Renal pelvis (tissue), 4 donors: Measurements from ENCODE around the gene SLC9A6. TPM values are rescaled to one million over a fixed set of nuclear protein-coding genes. Genes with fewer than 3 reads are reported as not detected.
"Not testable (repeated sequence)": the region's sequence is repeated elsewhere in the genome, so short reads cannot be mapped to it uniquely, and the experiment has no call there.

Experiments used
- DNase-seq: peaks from one replicate; pipeline ENCODE4 v3.0.0-alpha.2; 2013
- polyA plus RNA-seq, 3 donors: library from polyadenylated mRNA; unstranded; fragments of 120-200 nt; gene quantifications; one replicate each; pipeline ENCODE4 v1.2.1, GENCODE V29; 2013; ENCODE audit not compliant: insufficient read length in 3 of 3

SLC9A6 gene
- polyA plus RNA-seq, 3 donors: 14.2 to 18.7 (median 18.3) TPM

DNA sequence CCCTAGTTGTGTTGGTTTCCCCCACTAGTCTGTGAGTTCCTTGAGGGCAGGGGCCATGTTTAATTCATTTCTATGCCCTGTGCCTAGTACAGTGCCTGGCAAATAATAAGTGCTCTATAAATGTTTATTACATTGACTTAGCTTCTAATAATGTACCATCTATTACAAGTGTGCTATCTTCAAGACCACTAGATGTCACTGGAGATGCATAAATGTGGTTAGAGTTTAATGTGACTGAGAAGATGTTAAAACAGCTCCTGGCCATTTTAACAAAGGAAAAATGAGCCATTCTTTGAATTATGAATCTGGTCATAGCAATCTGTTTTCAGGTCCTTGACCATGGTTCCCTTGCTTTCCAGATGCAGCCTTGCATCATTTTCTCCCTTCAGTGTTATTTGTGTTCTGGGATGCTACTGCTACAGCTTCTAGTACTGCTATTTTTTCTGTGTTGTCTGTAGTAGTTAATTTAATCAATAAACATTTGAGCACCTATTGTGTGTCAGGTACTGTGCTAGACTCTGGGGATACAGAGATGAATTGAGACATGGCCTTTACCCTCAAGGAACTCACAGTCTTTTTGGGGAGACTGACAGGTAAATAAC, 43.2 kb downstream of the SLC9A6 start:
- DNase-seq: peak; percentile 67

DNA sequence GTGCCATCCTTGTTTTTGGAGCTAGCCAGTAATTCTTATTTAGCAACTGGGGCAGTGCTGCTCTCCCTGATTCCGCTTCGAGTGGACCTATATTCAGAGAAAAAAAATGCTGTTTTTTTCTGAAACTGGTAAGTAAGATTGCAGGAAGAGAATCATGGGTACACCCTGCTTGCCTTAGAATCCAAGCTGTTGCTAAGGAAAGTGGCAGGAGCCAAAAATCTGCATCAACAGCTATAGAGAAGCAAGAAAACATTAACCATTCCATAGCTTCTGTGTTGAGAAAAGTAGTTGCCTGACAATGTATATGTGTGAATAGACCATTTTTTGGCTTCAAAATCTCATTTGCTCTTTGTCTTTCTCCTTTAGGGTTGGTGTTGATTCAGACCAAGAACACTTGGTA, 44.5 kb downstream of the SLC9A6 start:
- no peak for DNase-seq

GRCh38 chrX:136030303-136031191, 45.3 kb downstream of the SLC9A6 start:
- no peak for DNase-seq

- DNase-seq: no peak
These were observed 46.4 kb downstream of the SLC9A6 start for GRCh38 chrX:136031626-136032025.

DNA sequence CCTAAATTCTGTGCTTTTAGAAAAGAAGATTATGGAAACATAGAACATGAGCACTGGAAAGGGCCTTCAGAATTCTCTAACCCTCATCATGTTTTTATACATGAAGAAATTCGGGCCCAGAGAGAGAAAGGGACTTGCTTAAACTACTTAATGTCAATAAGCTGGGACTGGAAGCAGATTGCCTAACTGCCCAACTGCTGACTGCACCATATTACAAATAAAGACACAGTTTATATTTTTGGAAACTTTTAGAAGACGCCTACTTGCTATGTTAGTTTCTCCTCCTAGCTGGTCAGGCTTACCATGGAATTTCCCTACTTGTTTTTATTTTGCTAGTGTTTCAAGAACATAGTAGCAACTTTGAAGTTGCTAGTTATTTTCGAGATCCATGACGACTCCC, 47.1 kb downstream of the SLC9A6 start:
- DNase-seq: no peak

- no peak for DNase-seq
These were observed 49.4 kb downstream of the SLC9A6 start for GRCh38 chrX:136034668-136035067.

GRCh38 chrX:136035663-136036062, 50.4 kb downstream of the SLC9A6 start:
- no peak for DNase-seq

DNA sequence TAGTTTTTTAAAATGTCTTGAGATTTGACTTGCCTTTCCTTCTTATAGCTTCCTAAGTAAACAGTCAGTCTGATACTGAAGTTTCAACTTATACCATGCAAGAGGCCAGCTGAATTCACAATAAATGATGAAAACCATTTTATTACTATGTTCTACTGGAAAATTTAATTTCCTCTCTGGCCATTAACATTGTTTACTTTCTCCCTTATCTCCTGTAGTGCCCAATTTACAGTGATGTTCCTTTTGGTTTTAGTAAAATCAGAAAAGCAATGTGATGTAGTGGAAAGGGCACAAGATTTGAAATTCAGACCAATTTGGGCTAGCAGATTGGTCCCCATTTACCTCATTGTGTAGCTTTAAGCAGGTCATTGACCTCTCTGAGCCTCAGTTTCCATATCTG, 54.2 kb downstream of the SLC9A6 start:
- no peak for DNase-seq

GRCh38 chrX:136039968-136040367, 54.7 kb downstream of the SLC9A6 start:
- DNase-seq: no peak

GRCh38 chrX:136041254-136041812, 56.1 kb downstream of the SLC9A6 start:
- no peak for DNase-seq

GRCh38 chrX:136045008-136045407, 59.8 kb downstream of the SLC9A6 start:
- no peak for DNase-seq

GRCh38 chrX:136046295-136047015, 61.2 kb downstream of the SLC9A6 start:
- no peak for DNase-seq

DNA sequence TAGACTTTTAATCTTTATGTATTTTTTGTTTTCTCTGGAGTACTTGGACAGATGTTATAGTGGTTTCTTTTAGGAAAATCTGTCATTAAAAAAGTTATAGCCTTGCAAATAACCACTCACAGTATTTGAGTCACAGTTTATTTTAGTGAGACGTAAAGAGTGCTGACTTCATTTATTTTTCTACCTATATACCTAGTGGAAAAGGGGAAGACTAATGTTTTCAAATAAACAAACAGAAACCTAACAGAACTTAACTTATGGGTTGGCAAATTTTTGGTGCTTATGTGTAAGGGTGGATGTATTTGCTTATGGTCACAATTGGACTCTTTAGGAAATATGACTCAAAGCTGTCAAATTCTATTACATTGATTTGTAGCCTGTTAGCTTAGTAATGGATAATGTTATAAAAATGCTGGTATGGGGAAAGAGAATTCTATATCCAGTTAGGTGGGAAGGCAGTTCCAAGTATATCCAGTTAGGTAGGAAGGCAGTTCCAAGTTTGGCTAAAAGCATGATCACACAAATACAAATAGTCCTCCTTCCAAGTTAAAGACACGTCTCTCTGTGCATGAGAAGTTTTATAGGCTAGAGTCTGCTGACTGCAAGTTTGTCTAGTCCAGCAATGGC, 61.9 kb downstream of the SLC9A6 start:
- DNase-seq: no peak

- DNase-seq: no peak
These were observed 62.7 kb downstream of the SLC9A6 start for GRCh38 chrX:136047969-136048368.

DNA sequence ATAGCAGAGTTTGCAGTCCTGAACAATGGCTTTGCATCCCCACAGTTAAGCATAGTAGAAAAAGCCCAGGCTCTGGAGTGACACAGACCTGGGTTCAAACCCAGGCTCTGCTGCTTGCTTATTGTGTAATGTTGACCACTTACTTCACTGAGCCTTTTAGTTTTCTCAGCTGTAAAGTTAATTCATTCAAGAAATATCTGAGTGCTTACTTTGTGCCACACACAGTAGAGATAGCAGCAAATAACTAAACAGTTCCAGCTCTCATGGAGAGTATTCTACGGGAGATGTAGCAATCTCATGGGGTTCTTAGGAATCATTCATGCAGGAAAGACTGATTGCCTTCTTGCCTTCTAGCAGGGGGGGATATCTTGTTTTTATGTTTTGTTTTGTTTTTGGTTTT, 63.2 kb downstream of the SLC9A6 start:
- no peak for DNase-seq

DNA sequence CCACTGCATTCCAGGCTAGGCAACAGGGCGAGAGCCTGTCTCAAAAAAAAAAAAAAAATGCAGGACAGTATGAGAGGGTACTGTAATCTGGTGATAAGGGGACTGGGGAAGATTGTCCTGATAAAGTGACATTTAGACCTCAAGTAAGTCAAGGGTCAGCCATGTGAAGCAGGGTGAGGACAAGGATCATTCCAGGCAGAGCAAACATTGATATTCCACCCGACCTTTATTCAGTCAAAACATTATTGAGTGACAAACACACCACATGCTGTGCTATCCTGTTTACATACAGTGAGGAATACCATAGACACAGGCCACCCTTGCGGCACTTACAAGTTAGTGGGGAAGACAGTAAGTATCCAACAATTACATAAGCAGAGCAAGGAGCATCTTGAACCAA, 64.4 kb downstream of the SLC9A6 start:
- DNase-seq: no peak

DNA sequence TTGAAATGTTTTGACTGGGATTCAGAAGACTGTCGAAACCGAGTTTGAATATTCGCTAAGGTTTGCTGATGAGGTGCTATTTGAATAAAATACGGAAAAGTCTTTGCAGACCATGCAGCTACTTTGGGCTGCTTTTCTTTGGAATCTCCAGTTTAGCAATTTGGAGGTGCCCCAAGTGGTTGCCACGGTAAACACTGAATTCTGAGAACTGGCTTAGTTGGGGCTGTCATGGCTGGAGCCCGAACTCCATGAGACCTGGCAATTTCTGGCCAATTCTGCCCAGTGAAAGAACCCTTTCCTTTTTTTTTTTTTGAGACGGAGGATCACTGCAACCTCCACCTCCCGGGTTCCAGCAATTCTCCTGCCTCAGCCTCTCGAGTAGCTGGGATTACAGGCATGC, 65.6 kb downstream of the SLC9A6 start:
- not testable (repeated sequence) for DNase-seq

- no peak for DNase-seq
These were observed 66.4 kb downstream of the SLC9A6 start for GRCh38 chrX:136051611-136052010.

GRCh38 chrX:136055651-136056221, 70.5 kb downstream of the SLC9A6 start:
- no peak for DNase-seq

- no peak for DNase-seq
These were observed 72.3 kb downstream of the SLC9A6 start for GRCh38 chrX:136057567-136057966.

DNA sequence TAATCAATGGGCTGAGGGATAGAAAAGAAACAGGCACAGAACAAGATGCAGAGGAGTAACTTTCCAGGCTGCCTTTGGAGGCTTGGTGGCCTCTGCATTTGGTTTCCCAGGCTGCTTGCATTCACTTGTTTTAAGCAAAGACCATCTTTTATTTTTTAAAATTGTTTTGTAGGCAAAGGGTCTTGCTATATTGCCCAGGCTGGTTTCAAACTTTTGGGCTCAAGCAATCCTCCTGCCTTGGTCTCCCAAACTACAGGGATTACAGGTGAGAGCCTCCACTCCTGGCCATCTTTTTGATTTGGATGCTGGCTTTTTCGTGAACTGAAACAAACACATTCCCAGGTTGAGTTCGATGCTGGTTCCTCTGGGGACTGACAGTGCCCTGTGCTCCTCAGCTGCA, 74.1 kb downstream of the SLC9A6 start:
- DNase-seq: no peak

DNA sequence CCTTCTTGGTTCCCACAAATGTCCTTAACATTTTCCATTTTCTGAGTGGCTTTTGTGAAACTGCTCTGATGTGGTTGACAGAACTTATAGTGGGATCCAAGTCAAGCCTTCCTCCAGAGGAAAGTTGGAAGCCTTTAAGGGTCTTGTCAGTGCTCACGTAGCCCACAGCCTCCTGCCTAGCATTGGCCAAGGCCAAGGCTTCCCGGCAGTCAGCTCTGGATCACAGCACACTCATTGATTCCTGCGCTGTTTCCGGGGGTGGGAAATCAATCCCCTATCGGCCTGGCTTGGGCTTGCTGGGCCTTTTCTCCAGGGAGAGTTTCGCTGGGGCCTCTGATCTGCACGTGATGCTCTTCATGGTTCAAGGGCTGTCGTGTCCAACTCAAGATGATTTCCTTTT, 76.1 kb downstream of the SLC9A6 start:
- no peak for DNase-seq
